Measurements from ENCODE around the gene NEK5. TPM values are rescaled to one million over a fixed set of nuclear protein-coding genes. Genes with fewer than 3 reads are reported as not detected.
A peak's percentile ranks its signal among the peaks of the same experiment; 100 is the strongest.
"Not testable (repeated sequence)": the region's sequence is repeated elsewhere in the genome, so short reads cannot be mapped to it uniquely, and the experiment has no call there.

The NEK5 gene, protein sequence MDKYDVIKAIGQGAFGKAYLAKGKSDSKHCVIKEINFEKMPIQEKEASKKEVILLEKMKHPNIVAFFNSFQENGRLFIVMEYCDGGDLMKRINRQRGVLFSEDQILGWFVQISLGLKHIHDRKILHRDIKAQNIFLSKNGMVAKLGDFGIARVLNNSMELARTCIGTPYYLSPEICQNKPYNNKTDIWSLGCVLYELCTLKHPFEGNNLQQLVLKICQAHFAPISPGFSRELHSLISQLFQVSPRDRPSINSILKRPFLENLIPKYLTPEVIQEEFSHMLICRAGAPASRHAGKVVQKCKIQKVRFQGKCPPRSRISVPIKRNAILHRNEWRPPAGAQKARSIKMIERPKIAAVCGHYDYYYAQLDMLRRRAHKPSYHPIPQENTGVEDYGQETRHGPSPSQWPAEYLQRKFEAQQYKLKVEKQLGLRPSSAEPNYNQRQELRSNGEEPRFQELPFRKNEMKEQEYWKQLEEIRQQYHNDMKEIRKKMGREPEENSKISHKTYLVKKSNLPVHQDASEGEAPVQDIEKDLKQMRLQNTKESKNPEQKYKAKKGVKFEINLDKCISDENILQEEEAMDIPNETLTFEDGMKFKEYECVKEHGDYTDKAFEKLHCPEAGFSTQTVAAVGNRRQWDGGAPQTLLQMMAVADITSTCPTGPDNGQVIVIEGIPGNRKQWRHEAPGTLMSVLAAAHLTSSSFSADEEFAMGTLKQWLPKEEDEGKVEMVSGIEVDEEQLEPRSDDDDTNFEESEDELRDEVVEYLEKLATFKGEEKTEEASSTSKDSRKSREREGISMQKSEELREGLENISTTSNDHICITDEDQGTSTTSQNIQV
- total RNA-seq, result under 1 TPM in 1 of 6 experiments, not detected in 5; 0.06 TPM
- long read RNA-seq, result 0 reads

DNA sequence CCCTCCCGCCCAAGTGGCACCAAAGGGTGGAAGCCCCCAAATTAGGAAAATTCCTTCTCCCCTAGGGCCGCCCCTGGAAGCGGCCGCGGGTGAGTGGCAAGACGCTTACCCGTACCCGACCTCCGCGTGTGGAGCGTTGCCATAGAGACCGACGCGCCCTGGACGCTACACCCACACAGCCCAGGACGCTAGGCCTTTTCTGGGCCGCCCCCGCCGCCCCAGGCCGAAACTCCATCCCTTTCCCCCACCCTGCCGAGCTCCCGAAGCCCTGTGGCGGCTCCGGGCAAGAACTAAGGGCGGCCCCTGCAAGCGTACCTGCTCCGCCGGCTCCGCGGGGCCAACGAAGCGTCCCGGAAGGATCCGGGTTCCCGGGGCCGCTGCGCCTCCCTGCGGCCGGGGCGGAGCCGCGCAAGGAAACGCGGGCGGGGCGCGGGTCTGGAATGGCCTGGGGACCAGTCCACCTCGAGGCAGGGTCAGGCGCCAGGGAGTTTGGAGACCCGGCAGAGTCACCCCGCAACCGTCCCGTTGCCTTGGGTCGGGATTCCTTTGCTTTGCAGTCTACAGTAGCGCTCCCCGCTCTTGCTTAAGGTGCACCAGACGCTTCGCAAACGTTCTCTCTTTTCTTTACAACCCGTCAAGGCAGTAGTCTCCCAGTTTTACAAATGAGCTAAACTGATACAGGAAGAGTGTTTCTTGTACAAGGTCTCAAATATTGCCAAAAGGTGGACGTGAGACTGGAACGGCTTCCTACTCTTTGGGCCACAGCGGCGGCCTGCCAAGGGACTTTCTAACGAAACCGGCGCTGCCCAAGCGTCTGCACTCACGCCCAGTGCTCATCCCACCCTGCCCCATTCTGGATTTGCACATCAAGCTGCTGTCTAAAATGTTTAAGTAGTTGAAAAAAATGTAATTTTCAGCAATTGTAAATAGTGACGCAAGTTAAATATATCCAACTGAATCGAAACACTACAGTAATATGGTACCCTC lies at the start of gene NEK5:
NEK5 (minus strand) TSS at position 360 of the 987 bp plus-strand sequence. CDS start 1,591 bp downstream, outside the sequence.
- no peaks in the 10 kb centered on the region for H3K27me3 ChIP-seq
- peak within 1 kb of the TSS; percentile 74 to 77 (median 75) for H3K4me3 ChIP-seq
- no peak within 1 kb of the TSS for H3K27ac ChIP-seq
- peak; percentile 69 to 80 (median 79) for DNase-seq
- peaks cover 0 to 6% (median 0%) of the 10 kb centered on the region in 4 donors for H3K36me3 ChIP-seq
- H3K9me3 ChIP-seq, result no peaks in the 10 kb centered on the region
- peak; percentile 91 to 93 (median 92) for ATAC-seq
- TF ChIP-seq POLR2A (IDR thresholded peaks at IDR 0.05), result no peak
- TF ChIP-seq, protein P1, sequence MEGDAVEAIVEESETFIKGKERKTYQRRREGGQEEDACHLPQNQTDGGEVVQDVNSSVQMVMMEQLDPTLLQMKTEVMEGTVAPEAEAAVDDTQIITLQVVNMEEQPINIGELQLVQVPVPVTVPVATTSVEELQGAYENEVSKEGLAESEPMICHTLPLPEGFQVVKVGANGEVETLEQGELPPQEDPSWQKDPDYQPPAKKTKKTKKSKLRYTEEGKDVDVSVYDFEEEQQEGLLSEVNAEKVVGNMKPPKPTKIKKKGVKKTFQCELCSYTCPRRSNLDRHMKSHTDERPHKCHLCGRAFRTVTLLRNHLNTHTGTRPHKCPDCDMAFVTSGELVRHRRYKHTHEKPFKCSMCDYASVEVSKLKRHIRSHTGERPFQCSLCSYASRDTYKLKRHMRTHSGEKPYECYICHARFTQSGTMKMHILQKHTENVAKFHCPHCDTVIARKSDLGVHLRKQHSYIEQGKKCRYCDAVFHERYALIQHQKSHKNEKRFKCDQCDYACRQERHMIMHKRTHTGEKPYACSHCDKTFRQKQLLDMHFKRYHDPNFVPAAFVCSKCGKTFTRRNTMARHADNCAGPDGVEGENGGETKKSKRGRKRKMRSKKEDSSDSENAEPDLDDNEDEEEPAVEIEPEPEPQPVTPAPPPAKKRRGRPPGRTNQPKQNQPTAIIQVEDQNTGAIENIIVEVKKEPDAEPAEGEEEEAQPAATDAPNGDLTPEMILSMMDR (IDR thresholded peaks at IDR 0.05), result peak; percentile 71 to 90 (median 78)
- intact Hi-C loops (cut with DNase I), result loop anchor here (5.0 to 10.0 kb wide), 3 partner anchors 124 to 234 kb away; no protein-coding TSS in a partner anchor
- WGBS (ENCODE audit: insufficient coverage, low coverage, low lambda C conversion rate, missing lambda C conversion rate), result 30% methylated on average over 36 of the region's 71 CpGs
- H3K4me1 ChIP-seq, result peaks cover 0 to 12% (median 0%) of the 10 kb centered on the region in 4 donors

DNA sequence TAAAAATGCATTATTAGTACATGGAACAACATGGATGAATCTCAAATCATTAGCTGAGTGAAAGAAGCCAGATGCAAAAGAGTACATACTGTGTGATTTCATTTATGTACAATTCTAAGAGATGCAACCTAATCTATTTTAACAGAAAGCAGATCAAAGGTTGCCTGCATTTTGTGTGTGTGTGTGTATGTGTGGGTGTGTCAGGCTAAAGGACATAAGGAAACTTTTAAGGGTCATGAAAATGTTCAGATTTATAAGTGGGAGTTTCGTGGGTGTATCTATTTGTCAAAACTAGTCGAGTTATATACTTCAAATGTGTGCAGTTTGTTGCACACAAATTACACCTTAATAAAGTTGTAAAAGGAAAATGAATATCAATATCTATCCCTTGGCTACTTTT lies 48.4 kb upstream of the NEK5 start:
- DNase-seq (no peak), ATAC-seq (no peak)
- H3K4me1 ChIP-seq, result peaks cover 0 to 24% (median 6%) of the 10 kb centered on the region in 4 donors
- no peaks in the 10 kb centered on the region for H3K9me3 ChIP-seq
- H3K27ac ChIP-seq, result no peak overlapping the region
- H3K4me3 ChIP-seq, result no peak overlapping the region
- intact Hi-C loops (cut with DNase I), result no loop called here
- peaks cover 0 to 21% (median 3%) of the 10 kb centered on the region in 4 donors for H3K36me3 ChIP-seq
- 78% methylated on average over 2 of the region's 2 CpGs for WGBS (ENCODE audit: insufficient coverage, low coverage, low lambda C conversion rate, missing lambda C conversion rate)
- TF ChIP-seq, protein P1 (IDR thresholded peaks at IDR 0.05), result no peak
- TF ChIP-seq POLR2A (IDR thresholded peaks at IDR 0.05), result no peak
- H3K27me3 ChIP-seq, result no peaks in the 10 kb centered on the region

DNA sequence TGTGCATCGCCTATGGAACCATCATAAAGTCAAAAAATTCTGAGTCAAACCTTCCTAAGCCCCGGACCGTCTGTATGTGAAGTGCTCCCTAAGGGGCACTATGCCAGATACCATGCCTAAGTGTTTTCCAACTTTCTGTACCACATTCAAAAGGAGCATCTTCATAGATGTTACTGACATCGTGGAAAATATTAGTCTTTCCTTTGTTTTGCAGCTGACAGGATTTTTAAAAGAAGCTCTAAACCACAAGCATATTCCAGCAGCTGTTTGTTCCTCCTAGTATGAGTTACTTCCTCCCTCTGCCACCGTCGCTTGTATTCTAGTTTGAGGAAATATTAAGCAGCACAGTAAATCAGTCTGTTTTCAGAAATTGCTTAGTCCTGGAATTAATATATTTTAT lies 45.1 kb upstream of the NEK5 start:
- intact Hi-C loops (cut with DNase I), result not testable (repeated sequence)
- 54% methylated on average over 6 of the region's 6 CpGs for WGBS (ENCODE audit: insufficient coverage, low coverage, low lambda C conversion rate, missing lambda C conversion rate)

DNA sequence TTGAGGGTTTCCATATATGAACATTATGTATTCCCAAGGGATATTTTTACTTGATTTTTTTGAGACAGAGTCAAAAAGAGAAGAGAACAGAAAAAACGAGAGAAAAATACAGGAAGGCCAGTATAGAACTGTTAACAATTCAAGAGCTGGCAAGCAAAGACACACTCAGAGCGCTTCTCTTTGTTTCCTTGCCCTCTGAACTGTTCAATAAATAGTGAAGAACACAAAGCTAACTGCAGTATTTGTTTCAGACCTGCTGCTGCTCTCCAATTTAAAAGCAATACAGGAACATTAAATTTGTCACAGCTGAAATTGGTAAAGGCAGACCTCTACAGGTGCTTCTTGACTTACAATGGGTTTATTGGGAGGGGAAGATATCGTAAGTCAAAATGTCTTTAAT lies 44.5 kb upstream of the NEK5 start:
- no peaks in the 10 kb centered on the region for H3K9me3 ChIP-seq
- WGBS (ENCODE audit: insufficient coverage, low coverage, low lambda C conversion rate, missing lambda C conversion rate), result 34% methylated on average over 3 of the region's 3 CpGs
- ATAC-seq, result peak; percentile 87 to 92 (median 89)
- intact Hi-C loops (cut with DNase I), result no loop called here
- no peak overlapping the region for H3K4me3 ChIP-seq
- DNase-seq, result no peak
- peaks cover 0 to 34% (median 6%) of the 10 kb centered on the region in 4 donors for H3K4me1 ChIP-seq
- H3K36me3 ChIP-seq, result peaks cover 0 to 27% (median 0%) of the 10 kb centered on the region in 4 donors
- peak overlapping the region in 2 of 3 donors; percentile 28 to 42 for H3K27ac ChIP-seq
- no peak for TF ChIP-seq POLR2A (IDR thresholded peaks at IDR 0.05)
- TF ChIP-seq, protein P1 (IDR thresholded peaks at IDR 0.05), result no peak
- H3K27me3 ChIP-seq, result no peaks in the 10 kb centered on the region

More for the DNA sequence above, 45.1 kb upstream of the NEK5 start:
- not testable (repeated sequence) for DNase-seq, H3K27me3 ChIP-seq, H3K4me3 ChIP-seq, H3K9me3 ChIP-seq
- peaks cover 0 to 21% (median 0%) of the 10 kb centered on the region in 4 donors for H3K36me3 ChIP-seq
- H3K27ac ChIP-seq, result peak overlapping the region in 1 of 3 donors; percentile 42
- peak in 3 of 4 donors; percentile 20 to 36 (median 31) for ATAC-seq
- H3K4me1 ChIP-seq, result peaks cover 0 to 34% (median 6%) of the 10 kb centered on the region in 4 donors

DNA sequence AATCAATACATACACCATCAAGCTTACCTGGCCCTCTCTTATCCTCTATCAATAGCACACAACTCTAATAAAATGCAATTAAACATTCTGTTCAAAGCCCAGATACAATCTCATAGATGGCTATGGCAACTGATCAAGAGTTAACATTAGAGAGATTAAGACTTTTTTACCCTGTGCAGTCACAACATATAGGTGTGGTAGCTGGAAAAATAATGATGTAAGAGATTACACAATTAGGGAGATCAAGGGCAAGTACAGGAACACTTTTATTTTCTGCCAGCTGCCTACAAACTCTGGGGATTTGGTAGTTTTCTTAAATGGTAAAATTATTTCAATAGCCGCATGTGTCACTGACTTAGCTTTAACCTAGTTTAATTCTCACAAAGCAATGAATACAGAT lies 42.8 kb upstream of the NEK5 start:
- intact Hi-C loops (cut with DNase I); H3K4me3 ChIP-seq; H3K27me3 ChIP-seq; H3K9me3 ChIP-seq; DNase-seq: not testable (repeated sequence)
- Histone ChIP-seq H3K36me3 (peaks cover 0 to 27% (median 0%) of the 10 kb centered on the region in 4 donors), H3K27ac (peak overlapping the region in 1 of 3 donors; percentile 42), H3K4me1 (peaks cover 0 to 34% (median 6%) of the 10 kb centered on the region in 4 donors)
- WGBS (ENCODE audit: insufficient coverage, low coverage, low lambda C conversion rate, missing lambda C conversion rate), result 24% methylated on average over 1 of the region's 1 CpG
- ATAC-seq, result peak; percentile 56 to 76 (median 73)

DNA sequence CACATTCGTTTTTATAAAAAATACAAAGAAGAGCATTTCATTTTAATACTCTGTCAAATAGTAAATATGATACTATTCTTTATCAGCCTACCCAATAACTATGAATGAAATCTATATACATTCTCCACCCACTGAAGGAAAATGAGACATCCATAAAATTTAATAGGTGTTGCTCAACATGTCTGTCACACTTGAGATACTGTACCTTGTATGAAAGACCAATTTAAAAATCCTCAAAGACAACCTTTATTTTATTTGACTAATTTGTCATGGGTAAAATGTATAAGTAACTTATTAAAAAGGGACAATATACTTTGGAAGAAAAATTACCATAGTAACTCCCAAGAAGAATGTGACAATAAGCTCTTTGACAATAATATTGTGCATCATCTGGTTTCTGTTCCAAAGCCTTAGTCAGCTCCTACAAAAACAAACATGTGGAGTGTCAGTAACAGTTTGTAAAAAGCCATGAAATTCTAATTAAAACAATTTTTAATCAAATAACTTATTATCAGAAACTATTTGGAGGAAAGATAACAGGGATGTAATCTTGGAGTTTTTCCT lies 42.0 kb upstream of the NEK5 start:
- DNase-seq; H3K27me3 ChIP-seq; H3K9me3 ChIP-seq; intact Hi-C loops (cut with DNase I); ATAC-seq; H3K4me3 ChIP-seq: not testable (repeated sequence)
- Histone ChIP-seq H3K27ac (peak overlapping the region in 1 of 3 donors; percentile 42), H3K36me3 (peaks cover 0 to 26% (median 0%) of the 10 kb centered on the region in 4 donors), H3K4me1 (peaks cover 0 to 34% (median 6%) of the 10 kb centered on the region in 4 donors)
- WGBS (ENCODE audit: insufficient coverage, low coverage, low lambda C conversion rate, missing lambda C conversion rate), result 82% methylated on average over 1 of the region's 1 CpG
